CD4-positive, alpha-beta T cell treated with Interleukin-4 for 1 hour (primary cell): ENCODE data around the gene BOLA3.
"Not testable (repeated sequence)": the region's sequence is repeated elsewhere in the genome, so short reads cannot be mapped to it uniquely, and the experiment has no call there.

Source experiments
- DNase-seq, 2 donors: peaks; one replicate each; pipeline ENCODE4 v3.0.0-alpha.2; 2020 to 2022

Gene BOLA3, protein sequence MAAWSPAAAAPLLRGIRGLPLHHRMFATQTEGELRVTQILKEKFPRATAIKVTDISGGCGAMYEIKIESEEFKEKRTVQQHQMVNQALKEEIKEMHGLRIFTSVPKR

GRCh38 chr2:74147727-74148456 is at the start of gene BOLA3:
Gene BOLA3, minus strand, starts transcription at chr2:74147912. Its CDS starts 38 bp downstream, at chr2:74147874.
- peak; percentile 82 to 85 for DNase-seq

- no peak for DNase-seq
Observed at GRCh38 chr2:74197049-74197448, 49.3 kb upstream of the BOLA3 start.

- no peak for DNase-seq
Observed at GRCh38 chr2:74194799-74195198, 47.1 kb upstream of the BOLA3 start.

DNA sequence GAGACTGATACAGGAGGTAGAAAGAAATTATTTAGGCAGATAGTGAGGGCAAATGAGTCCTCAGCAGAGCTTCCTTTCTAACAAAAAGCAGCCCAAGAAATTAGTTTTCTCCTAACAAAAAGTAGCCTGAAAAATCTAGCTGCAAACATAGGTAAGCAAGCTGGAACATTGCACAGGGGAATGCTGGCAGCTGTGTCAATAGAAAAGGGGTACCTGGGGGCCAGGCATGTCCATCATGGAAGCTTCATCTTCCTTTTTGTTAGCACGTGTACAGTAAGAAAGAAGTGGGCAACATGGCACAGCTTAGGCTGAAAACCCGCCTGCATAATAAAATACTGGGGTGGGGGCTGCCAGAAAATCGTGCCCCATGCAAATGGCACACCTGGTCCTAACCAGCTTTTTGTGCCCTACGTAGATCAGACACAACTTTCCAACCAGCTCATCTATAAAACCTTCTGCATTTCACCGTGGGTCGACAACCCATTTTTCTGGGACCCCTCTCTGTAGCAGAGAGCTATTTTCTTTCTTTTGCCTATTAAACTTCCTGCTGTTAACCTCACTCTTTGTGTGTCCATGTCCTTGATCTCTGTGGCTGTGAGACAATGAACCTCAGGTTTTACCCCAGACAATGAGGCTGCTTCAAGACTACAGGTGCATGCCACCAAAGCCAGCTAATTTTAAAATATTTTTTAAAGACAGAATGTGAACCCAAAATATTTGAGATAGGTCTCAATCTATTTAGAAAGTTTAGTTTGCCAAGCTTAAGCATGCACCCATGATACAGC is 44.1 kb upstream of the BOLA3 start:
- DNase-seq = no peak

DNA sequence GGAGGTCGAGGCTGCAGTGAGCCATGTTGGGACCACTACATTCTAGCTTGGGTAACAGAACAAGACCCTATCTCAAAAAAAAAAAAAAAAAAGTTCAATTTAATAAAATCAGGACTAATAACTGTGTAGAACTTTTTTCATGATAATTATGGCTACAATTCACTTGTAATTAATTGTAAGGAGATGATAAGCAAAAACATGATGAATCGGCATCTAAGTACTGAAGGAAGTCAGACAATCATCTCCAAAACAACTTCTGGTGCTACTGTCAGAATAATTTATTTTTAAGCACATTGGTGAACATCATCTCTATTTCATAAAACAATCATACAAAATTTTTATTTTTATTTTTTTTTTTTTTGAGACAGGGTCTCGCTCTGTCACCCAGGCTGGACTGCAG is 41.0 kb upstream of the BOLA3 start:
- DNase-seq = no peak

GRCh38 chr2:74188018-74188601 is 40.4 kb upstream of the BOLA3 start:
- DNase-seq = no peak

DNA sequence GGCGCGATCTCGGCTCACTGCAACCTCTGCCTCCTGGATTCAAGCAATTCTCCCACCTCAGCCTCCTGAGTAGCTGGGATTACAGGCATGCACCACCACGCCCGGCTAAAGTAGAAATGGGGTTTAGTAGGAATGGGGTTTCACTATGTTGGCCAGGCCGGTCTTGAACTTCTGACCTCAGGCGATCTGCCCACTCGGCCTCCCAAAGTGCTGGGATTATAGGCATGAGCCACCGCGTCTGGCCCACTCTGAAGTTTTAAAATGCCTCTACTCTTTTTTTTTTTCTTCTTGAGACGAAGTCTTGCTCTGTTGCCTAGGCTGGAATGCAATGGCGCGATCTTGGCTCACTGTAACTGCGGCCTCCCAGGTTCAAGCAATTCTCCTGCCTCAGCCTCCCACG is 39.0 kb upstream of the BOLA3 start:
- not testable (repeated sequence) for DNase-seq

GRCh38 chr2:74186038-74186437 is 38.3 kb upstream of the BOLA3 start:
- peak; percentile 57 to 85 for DNase-seq

DNA sequence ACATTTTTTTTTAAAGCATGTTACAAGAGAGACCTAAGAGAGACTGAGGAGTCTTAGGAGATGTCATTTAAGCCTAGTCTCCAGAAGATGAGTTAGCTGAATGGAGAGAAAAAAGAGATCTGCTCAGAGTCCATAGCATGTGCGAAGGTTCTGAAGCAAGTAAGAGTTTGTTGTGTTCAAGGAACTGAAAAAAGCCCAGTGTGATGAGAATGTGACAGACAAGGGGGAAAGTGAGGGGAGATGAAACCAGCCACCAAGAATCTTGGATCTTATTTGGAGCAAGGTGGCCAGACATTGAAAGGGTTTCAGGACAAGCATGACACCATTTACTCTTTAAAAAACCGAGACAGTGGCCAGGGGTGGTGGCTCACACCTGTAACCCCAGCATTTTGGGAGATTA is 36.2 kb upstream of the BOLA3 start:
- no peak for DNase-seq

DNA sequence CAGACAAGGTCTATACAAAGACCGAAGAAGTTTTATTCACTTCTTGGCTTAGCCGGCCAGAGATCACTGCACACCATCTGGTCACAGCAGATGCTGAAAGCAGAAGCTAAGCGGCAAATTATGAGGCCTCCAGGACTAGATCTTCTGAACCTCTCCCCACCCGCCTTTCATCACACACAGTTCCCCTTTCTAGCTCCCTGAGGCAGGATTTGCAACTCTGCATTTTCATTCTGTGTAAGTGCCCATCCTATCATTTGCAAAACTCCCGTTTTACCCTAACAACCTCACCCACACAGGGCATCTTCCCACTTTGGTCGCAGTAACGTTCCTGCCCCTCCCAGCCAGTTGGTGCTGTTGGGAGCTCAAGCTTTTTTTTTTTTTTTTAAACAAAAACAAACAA is 34.0 kb upstream of the BOLA3 start:
- DNase-seq = peak; percentile 21 to 77

DNA sequence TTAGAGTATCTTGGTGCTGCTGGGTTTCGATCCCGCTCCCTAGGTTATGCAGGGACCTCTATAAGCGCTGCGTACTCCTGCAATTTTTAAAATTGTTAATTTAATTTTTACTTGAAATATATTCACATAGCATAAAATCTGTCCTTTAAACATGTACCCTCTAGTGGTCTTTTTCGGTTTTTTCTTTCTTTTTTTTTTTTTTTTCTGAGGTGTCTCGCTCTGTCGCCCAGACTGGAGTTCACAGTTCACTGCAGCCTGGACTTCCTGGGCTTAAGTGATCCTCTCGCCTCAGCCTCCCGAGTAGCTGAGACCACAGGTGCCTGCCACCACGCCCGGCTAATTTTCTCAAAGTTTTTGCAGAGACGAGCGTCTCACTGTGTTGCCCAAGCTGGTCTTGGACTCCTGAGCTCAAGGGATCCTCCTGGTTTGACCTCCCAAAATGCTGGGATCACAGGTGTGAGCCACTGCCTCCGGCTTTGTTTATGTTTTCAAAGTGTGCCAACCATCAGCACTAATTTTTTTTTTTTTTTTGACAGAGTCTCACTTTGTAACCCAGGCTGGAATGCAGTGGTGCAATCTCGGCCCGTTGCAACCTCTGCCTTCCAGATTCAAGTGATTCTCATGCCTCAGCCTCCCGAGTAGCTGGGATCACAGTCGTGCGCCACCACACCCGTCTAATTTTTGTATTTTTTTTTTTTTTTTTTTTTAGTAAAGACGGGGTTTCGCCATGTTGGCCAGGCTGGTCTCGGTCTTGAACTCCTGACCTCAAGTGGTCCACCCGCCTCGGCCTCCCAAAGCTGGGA is 31.6 kb upstream of the BOLA3 start:
- DNase-seq = no peak

DNA sequence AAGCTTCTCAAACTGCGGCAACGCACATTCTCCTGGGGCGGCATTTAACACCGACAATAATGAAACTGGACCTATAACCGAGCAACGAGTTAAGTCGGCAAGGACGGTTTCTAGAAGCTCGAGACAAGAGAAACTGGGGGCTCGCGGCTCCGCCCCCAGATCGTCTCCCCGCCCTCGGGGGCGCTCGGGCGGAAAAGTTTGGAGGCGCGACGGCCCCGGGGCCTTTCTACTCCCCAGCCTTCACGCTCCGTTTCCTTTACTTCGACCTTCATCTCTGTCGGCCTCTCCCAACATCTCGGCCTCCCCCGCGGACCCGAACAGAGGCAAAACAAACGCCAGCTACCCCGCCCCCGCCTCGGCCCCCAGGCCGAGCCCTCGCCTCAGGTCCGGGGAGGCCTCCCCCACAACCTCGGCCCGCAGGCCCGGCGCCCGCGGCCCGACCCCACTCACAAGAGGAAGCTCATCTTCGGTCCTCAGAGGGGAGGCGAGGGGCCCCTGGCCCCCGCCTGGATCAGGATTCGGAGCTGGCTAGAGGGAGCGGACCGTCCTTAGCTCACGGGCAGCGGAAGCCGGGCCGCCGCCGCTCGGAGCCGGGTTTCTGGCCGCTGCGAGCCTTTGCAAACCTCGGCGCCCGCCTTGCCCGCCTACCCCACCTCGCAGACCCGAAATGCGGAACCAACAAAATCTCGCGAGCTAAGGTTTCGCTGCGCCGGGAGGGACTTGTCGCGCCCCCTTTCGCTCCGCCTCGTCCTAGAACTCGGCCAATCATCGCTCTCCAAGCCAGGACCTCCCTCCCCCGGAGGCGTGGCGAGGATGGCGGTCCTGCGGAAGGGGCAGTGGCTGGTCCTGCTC is 30.7 kb upstream of the BOLA3 start, which contains the start of gene MOB1A:
Gene MOB1A, minus strand, starts transcription at position 669 of the 852 bp plus-strand sequence. Its CDS starts 205 bp downstream, at position 464.
- peak; percentile 97 to 98 for DNase-seq

GRCh38 chr2:74177696-74178095 is 30.0 kb upstream of the BOLA3 start:
- no peak for DNase-seq

DNA sequence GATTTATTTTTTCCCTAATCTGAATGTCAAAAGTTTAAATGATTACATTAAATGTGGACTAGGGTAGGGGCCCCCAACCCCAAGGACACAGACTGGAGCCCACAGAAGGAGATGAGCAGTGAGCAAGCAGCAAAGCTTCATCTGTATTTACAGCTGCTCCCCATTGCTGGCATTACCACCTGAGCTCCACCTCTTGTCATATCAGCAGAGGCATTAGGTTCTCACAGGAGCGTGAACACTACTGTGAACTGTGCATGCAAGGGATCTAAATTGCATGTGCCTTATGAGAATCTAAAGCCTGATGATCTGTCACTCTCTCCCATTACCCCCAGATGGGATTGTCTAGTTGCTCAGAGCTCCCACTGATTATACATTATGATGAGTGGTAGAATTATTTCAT is 27.2 kb upstream of the BOLA3 start:
- DNase-seq = no peak

GRCh38 chr2:74168739-74169138 is 21.0 kb upstream of the BOLA3 start:
- DNase-seq = no peak

GRCh38 chr2:74164761-74165160 is 17.0 kb upstream of the BOLA3 start:
- DNase-seq = no peak

- no peak for DNase-seq
Observed at GRCh38 chr2:74162951-74163350, 15.2 kb upstream of the BOLA3 start.

DNA sequence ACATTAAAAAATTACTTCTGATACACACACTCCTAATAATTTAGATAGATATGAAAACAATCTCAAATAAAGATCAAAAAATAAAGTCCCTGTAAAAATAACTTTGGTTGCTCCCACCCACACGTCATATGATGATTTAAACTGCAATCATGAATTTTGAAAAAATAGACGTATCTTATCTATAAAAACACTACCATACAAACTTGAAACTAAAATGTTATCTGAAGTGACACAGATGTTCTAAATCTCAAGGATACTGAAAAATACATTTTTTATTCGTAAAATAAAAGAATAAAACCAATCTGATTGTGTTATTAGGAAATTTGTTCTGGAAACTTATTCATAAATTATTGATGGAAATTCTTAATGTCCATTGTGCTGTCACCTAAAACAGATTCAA is 8.1 kb upstream of the BOLA3 start:
- DNase-seq = no peak

DNA sequence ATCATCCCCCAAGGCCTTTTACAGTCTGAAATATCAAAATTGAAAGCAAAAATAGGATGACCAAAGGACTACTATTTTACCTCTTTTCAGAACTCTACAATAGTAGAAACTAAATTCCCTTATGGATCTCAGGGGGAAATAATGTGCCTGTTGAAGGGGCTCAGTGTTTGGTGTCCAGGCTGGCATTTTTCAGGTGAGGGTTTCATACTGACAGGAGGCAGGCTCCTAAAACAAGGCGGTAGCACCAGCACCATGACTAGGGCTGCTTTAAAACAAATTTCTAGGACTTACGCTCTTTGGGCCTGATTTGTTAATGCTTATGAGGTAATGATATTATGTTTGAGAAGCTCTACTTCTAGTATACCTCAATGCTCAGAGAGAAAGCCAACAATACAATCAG is 5.2 kb upstream of the BOLA3 start:
- no peak for DNase-seq

GRCh38 chr2:74149570-74150319 is 2.0 kb upstream of the BOLA3 start:
- no peak for DNase-seq

DNA sequence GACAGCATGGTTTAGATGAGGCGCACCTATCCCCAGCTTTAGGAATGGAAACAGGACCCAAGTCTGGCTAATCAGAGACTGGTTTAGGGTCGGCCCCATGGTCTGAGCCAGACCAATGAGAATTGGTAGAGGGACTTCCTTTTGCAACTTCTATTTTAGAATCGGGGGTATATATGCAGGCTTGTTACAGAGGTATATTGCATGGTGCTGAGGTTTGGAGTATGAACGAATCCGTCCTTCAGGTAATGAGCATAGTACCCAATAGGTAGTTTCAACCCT is 1.5 kb upstream of the BOLA3 start:
- no peak for DNase-seq
